Esophagus muscularis mucosa (tissue), 3 donors: ENCODE results near the gene THSD1.
"Not testable (repeated sequence)": the region's sequence is repeated elsewhere in the genome, so short reads cannot be mapped to it uniquely, and the experiment has no call there.

ENCODE experiments used
- EP300 ChIP-seq: sonication (generic); formaldehyde crosslinking; IDR thresholded peaks from one replicate; pipeline ENCODE4 v1.6.1; 2017; ENCODE audit warnings: antibody characterized with exemption
- TF ChIP-seq, protein P1 (sequence below), 3 experiments: fragments of 200-600 bp in 2 of 3; fragments of 450-650 bp in 1 of 3; sonication (generic) in 2 of 3; IDR thresholded peaks; one replicate each; pipeline ENCODE4 v1.5.1; 2017 to 2019; ENCODE audit warnings: antibody characterized with exemption in 3 of 3, mild to moderate bottlenecking in 2 of 3, moderate library complexity in 1 of 3

DNA sequence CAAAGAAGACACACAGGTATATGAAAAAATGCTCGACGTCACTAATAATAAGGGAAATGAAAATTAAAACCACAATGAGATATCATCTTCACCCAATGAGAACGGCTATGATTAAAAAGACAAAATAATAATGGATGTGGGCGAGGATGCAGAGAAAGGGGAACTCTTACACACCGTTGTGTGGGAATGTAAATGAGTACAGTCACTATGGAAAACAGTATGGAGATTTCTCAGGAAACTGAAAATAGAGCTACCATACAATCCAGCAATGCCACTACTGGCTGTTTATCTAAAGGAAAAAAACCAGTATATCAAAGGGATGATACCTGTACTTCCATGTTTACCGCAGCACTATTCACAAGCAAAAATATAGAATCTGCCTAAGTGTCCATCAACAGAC, 74.1 kb downstream of the THSD1 start:
- TF ChIP-seq EP300 = not testable (repeated sequence)
- TF ChIP-seq, protein P1, sequence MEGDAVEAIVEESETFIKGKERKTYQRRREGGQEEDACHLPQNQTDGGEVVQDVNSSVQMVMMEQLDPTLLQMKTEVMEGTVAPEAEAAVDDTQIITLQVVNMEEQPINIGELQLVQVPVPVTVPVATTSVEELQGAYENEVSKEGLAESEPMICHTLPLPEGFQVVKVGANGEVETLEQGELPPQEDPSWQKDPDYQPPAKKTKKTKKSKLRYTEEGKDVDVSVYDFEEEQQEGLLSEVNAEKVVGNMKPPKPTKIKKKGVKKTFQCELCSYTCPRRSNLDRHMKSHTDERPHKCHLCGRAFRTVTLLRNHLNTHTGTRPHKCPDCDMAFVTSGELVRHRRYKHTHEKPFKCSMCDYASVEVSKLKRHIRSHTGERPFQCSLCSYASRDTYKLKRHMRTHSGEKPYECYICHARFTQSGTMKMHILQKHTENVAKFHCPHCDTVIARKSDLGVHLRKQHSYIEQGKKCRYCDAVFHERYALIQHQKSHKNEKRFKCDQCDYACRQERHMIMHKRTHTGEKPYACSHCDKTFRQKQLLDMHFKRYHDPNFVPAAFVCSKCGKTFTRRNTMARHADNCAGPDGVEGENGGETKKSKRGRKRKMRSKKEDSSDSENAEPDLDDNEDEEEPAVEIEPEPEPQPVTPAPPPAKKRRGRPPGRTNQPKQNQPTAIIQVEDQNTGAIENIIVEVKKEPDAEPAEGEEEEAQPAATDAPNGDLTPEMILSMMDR (IDR thresholded peaks at IDR 0.05) = not testable (repeated sequence)
